ENCODE results near the gene SEMA4D. TPM values are rescaled to one million over a fixed set of nuclear protein-coding genes. Genes with fewer than 3 reads are reported as not detected.

Gene SEMA4D
- total RNA-seq, 1 experiment from 2014 or later, result 23.3 TPM

- CTCF ChIA-PET, result interaction anchor here (0.5 kb wide), 1 partner anchor 90 kb away, joined by 4 read pairs; no protein-coding TSS in a partner anchor
- Mint-ChIP-seq H3K27me3 (ENCODE audit: unreplicated experiment) (no peaks in the 10 kb centered on the region), H3K27ac (ENCODE audit: unreplicated experiment) (no peak overlapping the region), H3K4me3 (ENCODE audit: low read depth, unreplicated experiment) (no peak overlapping the region), H3K4me1 (ENCODE audit: low read depth, unreplicated experiment) (no peaks in the 10 kb centered on the region), H3K9me3 (ENCODE audit: low read depth, unreplicated experiment) (no peaks in the 10 kb centered on the region), H3K36me3 (ENCODE audit: insufficient read depth, unreplicated experiment) (no peaks in the 10 kb centered on the region)
- no TSS peak for BruUV-seq (replicated peaks)
- DNase-seq, result no peak
- intact Hi-C loops (cut with micrococcal nuclease; ENCODE audit: unreplicated experiment), result no loop called here
- TF ChIP-seq CTCF (IDR thresholded peaks at IDR 0.05; ENCODE audit: unreplicated experiment), result no peak
Observed at GRCh38 chr9:89489548-89490530, 8.1 kb downstream of the SEMA4D start.

- Mint-ChIP-seq H3K27ac (ENCODE audit: unreplicated experiment) (no peak overlapping the region), H3K27me3 (ENCODE audit: unreplicated experiment) (no peaks in the 10 kb centered on the region), H3K4me1 (ENCODE audit: low read depth, unreplicated experiment) (no peaks in the 10 kb centered on the region), H3K9me3 (ENCODE audit: low read depth, unreplicated experiment) (no peaks in the 10 kb centered on the region), H3K4me3 (ENCODE audit: low read depth, unreplicated experiment) (no peak overlapping the region), H3K36me3 (ENCODE audit: insufficient read depth, unreplicated experiment) (no peaks in the 10 kb centered on the region)
- no peak for TF ChIP-seq CTCF (IDR thresholded peaks at IDR 0.05; ENCODE audit: unreplicated experiment)
- CTCF ChIA-PET, result interaction anchor here (0.6 kb wide), 1 partner anchor 277 kb away, joined by 3 read pairs; no protein-coding TSS in a partner anchor
- DNase-seq, result no peak
- intact Hi-C loops (cut with micrococcal nuclease; ENCODE audit: unreplicated experiment), result no loop called here
- BruUV-seq (replicated peaks), result no TSS peak
Observed at GRCh38 chr9:89488936-89489335, 9.0 kb downstream of the SEMA4D start.

- BruUV-seq (replicated peaks), result no TSS peak
- H3K4me1 Mint-ChIP-seq (ENCODE audit: low read depth, unreplicated experiment), result no peaks in the 10 kb centered on the region
- CTCF ChIA-PET, result no interaction called here
Observed at GRCh38 chr9:89488131-89488530, 9.8 kb downstream of the SEMA4D start.

DNA sequence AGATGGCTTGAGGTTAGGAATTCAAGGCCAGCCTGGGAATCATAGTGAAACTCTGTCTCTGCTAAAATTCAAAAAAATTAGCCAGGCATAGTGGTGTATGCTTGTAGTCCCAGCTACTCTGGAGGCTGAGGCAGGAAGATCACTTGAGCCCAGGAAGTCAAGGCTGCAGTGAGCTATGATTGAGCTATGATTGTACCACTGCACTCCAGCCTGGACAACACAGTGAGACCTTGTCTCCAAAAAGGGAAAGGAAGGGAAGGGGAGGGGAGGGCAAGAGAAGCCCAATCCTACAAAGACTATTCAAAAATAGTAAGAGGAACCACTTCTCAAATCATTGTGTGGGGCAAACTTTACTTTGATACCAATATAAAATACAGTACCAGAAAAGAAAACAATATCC is 11.2 kb downstream of the SEMA4D start:
- BruUV-seq (replicated peaks), result no TSS peak
- intact Hi-C loops (cut with micrococcal nuclease; ENCODE audit: unreplicated experiment), result no loop called here
- no peaks in the 10 kb centered on the region for H3K4me1 Mint-ChIP-seq (ENCODE audit: low read depth, unreplicated experiment)
- no peaks in the 10 kb centered on the region for H3K27me3 Mint-ChIP-seq (ENCODE audit: unreplicated experiment)
- H3K9me3 Mint-ChIP-seq (ENCODE audit: low read depth, unreplicated experiment), result no peaks in the 10 kb centered on the region
- CTCF ChIA-PET, result no interaction called here
- no peak for DNase-seq
- no peak overlapping the region for H3K4me3 Mint-ChIP-seq (ENCODE audit: low read depth, unreplicated experiment)
- H3K36me3 Mint-ChIP-seq (ENCODE audit: insufficient read depth, unreplicated experiment), result no peaks in the 10 kb centered on the region
- TF ChIP-seq CTCF (IDR thresholded peaks at IDR 0.05; ENCODE audit: unreplicated experiment), result no peak
- no peak overlapping the region for H3K27ac Mint-ChIP-seq (ENCODE audit: unreplicated experiment)

More at GRCh38 chr9:89488131-89488530, 9.8 kb downstream of the SEMA4D start:
- DNase-seq, result no peak
- intact Hi-C loops (cut with micrococcal nuclease; ENCODE audit: unreplicated experiment), result no loop called here
- Mint-ChIP-seq H3K4me3 (ENCODE audit: low read depth, unreplicated experiment) (no peak overlapping the region), H3K9me3 (ENCODE audit: low read depth, unreplicated experiment) (no peaks in the 10 kb centered on the region), H3K27ac (ENCODE audit: unreplicated experiment) (no peak overlapping the region), H3K27me3 (ENCODE audit: unreplicated experiment) (no peaks in the 10 kb centered on the region), H3K36me3 (ENCODE audit: insufficient read depth, unreplicated experiment) (no peaks in the 10 kb centered on the region)
- TF ChIP-seq CTCF (IDR thresholded peaks at IDR 0.05; ENCODE audit: unreplicated experiment), result no peak

Data from Calu3 (cell line).